OCI-M2 (cell line): ENCODE results near the gene USP22.
"Not testable (repeated sequence)": the region's sequence is repeated elsewhere in the genome, so short reads cannot be mapped to it uniquely, and the experiment has no call there.

Source experiments
- DNase-seq: peaks from one replicate; lab custom pipeline; 2025; ENCODE audit not compliant: unreplicated experiment; lab: John Stamatoyannopoulos, UW

USP22 gene

GRCh38 chr17:21042458-21043295 lies at the start of gene USP22:
TSS of gene USP22 (minus strand) at chr17:21043011. CDS start at chr17:21042835, 176 bp downstream.
- no peak for DNase-seq

DNA sequence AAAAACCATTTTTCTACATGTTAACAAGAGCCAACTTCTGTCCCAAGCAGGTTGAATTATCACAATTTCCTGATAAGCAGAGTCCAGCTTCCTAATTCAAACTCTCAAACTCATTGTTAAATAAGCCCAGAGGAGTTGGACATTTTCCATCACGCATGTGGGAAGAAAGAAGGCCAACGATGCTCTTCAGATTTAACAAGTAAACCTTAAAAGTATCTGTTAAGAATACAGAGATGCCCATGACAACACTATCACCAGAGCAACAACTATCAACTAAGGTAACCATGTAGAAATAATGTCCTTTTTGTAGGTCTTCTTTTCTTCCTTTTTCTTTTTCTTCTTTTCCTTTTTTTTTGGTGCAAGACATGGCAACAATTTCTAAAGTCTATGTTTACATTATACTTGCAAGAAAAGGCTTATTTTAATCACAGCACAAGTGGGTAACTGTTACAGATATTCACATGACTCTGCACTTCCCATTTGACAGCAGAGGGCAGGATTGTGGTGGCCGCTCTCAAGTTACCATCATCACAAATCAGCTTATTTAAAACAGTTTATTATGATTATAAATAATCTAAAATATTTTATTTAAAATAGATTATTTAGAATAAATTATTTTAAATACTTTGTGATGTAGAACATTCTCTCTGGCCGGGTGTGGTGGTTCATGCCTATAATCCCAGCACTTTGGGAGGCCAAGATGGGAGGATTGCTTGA lies 48.2 kb upstream of the USP22 start:
- DNase-seq = no peak

DNA sequence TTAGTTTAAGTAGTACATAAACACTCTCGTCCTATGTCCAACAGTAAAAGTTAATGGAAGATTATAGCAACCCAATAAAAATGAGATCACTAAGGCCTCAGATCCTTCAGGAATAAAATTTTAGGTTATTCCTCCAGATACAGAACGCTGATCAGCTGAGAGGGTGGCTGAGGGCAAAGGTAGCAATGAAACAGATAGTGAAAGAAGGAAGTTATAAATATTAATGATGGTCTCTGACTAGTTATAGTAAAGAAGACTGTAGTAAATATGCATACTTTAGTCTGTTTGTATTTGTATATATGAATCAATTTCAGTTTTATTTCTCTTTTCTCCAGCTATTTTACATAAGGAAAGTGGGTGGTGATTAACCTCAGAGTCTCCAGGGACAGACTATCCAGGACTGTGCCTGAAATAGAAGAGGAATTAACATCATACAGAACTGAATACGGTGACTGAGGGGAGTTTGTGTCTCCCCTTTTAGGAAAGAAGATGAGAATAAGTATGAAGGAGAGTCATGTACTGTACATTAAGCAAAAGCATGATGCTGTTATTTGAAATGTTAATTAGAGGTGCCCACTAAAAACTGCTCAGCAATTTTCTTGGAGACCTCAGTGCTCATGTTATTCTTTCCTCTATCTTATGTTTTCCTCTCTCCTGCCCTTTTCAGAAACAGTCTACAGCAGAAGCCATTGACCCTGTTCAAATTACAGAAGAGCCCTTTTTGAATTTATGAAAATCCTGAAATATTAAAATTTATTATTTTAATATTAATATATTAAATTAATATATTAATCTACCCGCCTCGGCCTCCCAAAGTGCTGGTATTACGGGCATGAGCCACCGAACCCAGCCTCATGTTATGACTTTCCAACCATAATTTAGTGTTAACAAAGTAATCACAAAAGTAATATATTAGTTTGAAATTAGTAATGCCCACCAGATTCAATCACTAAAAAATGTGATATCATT lies 47.4 kb upstream of the USP22 start:
- no peak for DNase-seq

GRCh38 chr17:21089145-21089544 lies 46.3 kb upstream of the USP22 start:
- no peak for DNase-seq

DNA sequence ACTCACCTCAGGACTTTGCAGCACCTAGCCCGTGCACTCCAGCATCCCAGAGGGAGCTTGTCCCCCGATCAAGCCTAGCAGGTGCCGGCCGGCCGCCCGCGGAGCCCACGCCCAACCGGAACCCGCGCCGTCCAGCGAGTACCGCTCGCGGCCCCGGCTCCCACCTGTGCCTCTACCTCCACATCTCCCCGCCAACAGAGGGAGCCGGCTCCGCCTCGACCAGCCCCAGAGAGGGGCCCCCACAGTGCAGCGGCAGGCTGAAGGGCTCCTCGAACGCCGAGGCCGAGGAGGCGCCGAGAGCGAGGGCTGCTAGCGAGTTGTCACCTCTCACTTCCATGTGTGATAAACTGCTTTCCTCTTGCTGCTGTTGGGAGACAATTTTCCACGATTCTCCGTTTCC lies 42.9 kb upstream of the USP22 start:
- DNase-seq = no peak

DNA sequence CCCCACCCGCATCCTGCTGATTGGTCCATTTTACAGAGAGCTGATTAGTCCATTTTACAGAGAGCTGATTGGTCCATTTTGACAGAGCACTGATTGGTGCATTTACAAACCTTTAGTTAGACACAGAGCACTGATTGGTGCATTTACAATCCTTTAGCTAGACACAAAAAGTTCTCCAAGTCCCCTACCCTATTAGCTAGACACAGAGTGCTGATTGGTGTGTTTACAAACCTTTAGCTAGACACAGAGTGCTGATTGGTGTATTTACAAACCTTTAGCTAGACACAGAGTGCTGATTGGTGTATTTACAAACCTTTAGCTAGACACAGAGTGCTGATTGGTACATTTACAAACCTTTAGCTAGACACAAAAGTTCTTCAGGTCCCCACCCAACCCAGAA lies 42.5 kb upstream of the USP22 start:
- not testable (repeated sequence) for DNase-seq

GRCh38 chr17:21082001-21082436 lies 39.2 kb upstream of the USP22 start:
- DNase-seq = no peak

DNA sequence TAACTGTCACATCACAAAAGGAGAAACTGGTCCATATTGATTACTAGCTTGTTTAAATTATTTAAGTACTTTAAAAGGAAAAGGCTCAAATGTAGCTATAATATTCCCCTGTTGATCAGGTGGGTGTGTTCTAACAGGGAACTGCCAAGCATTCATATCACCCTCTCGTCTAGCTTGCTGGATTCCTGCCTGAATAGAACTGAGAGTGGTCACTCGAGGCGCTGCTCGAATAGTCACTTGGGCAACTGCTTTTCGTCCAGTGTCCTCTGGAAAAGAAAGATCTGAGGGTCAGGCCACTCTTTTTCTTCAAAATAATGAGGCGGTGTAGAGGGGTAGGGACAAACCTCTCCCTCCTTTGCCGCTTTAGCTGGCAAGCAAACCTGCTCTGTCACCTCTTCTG lies 36.4 kb upstream of the USP22 start:
- DNase-seq = no peak

DNA sequence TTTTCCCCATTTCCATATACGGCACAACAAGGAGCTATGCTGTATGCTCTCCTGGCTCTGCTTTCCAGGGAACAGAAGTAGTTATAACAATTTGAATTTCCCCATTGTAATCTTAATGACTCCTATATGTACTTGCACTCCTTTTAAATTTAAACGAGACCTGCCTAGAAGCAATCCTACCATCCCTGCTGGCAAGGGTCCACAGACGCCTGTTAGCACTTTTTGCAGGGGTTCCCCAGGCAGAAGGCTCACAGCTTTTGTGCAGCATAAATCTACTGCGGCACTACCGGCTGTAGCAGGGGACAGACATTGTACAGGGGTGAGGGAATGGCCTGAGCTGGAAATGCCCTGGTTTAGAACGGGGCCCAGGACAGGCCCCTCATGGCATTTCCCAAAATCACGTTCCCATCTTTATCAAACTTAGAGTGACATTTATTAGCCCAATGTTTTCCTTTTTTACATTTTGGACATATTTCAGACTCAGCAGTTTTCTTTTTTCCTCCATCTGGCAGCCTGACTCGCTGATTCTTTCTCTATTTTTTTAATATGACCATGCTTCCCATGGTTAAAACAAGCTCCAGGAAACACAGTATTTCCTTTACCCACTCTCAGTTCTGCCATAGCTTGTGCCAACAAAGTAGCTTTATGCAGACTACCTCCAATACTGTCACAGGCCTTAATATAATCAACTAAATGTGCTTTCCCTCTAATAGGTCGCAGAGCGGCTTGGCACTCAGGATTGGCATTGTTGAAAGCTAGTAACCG lies 35.4 kb upstream of the USP22 start:
- DNase-seq = no peak

DNA sequence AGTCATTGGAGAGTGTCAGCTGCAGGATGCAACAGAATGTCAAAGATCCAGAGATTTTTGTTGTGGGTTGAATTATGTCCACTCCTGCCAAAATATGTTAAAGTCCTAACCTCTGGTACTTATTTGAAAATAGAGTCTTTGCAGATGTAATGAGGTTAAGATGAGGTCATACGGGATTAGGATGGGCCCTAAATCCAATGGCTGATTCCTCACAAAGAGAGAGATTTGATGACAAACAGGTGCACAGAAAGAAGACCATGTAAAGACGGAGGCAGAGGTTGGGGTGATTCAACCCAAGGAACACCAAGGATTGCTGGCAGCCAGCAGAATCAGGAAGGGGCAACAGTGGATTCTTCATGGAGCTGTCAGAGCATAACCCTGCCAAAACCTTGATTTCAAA lies 34.5 kb upstream of the USP22 start:
- no peak for DNase-seq

DNA sequence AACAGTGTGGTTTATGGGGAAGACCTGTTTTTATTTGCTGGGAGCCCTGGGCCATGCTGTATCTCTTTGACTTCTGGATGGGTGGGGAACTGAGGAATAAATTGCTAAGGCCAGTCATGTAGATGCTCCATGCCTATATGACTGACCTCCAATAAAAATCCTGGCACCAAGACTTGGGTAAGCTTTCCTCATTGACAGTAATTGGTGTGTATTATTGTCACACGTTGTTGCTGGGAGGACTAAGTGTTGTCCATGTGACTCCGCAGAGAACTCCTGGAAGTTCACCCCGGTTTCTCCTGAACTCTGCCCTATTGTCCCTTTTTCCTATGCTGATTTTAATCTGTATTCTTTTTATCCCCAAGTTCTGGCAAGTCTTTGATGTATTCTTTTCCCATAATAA lies 33.4 kb upstream of the USP22 start:
- no peak for DNase-seq

DNA sequence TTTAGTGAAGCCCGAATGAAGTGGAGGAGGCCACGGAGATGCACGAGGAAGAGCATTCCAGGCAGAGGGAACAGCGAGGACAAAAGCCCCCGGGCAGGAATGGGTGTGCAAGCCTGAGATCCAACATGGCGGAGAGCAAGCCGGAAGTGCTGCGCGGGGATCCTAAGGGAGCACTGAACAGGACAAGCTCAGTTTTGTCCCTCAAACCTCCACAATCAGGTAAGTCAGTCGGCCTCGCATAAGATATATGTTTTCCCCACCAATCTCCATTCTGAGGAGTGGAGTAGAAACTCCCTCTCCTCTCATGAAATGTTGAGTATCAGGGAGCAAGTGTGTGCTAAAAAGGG lies 32.9 kb upstream of the USP22 start:
- no peak for DNase-seq

GRCh38 chr17:21072745-21073197 lies 30.0 kb upstream of the USP22 start:
- no peak for DNase-seq

- no peak for DNase-seq
Measured at GRCh38 chr17:21066394-21066793, 23.6 kb upstream of the USP22 start.

- no peak for DNase-seq
Measured at GRCh38 chr17:21061971-21062526, 19.2 kb upstream of the USP22 start.

DNA sequence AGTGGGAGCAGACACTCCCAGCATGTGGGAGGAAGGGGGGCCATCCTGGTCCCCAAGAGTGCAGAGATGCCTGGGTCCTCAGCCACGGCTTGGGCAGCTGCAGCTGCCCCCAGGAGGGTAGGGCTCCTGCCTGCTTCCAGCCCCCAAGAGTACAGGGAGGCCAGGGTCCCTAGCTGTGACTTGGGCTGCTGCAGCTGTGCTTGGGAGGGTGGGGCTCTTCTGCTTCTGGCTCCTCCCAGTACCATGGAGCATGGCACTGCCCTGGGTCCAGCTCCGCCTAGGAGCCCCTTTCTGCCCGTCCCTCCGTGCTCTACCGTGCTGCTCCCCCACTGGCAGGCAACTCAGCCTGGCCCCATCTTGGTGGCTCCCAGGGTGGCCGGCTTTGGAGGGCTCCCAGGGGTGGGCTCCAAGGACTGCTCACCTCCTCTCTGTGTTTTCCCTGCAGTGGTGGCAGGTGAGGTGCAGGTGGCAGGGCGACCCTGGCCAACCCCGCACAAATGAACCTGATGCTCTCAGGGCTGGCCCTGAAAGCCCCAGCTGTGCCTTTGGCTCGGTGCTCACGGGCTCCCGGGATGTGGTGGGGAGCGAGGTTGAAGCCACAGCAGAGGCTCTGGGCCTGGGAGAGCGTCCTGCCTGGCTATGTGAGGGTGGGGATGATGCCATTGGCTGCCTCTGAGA lies 18.5 kb upstream of the USP22 start:
- no peak for DNase-seq

DNA sequence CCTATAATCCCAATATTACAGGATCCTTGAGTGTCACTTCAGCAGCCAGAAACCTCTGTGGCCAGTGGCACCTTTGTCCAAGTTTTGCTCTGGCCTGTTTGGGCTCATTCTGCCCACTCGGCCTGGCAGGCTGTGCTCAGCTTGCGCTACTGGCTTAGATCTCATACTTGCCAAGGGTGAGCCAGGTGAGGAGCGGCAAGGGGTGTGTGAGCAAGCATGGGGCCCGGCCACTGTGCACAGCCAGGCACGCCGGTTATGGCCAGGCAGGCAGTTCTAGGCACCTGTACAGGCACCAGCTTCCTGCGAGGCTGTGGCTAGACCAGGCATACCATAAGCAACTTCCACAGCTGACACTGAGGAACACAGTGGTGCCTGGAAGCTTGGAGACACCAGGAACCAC lies 16.9 kb upstream of the USP22 start:
- no peak for DNase-seq

DNA sequence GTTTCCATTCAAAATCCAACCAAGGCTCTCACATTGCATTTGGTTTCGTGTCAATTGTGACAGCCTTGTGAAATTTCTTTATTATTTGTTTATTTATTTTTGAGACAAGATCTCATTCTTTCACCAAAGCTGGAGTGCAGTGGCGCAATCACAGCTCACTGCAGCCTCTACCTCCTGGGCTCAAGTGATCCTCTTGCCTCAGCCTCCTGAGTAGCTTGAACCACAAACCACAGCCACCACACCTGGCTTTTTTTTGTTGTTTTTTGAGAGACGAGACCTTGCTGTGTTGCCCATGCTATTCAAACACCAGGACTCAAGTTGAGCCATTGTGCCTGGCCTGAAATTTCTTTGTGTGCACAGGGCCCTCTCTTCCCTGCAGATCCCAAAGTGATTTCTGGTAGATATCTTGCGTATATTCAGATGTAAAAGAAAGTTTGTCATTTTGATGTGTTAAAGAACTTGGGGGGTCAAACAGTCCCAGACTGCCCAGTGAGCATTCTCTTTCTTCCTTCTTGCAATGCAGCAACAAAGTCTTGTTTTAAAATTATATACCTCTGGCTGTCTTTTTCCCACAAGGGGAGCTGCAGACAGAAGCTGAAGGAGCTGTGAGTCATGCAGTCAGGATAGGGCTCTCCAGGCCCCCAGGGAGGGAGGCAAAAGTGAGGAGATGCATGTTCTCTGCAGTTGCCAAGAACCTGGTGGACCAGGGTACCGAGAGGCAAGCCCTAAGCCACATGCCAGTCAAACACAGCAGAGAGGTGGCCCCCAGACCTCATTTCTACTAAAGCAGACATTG lies 15.5 kb upstream of the USP22 start:
- DNase-seq = no peak

GRCh38 chr17:21053056-21053455 lies 10.2 kb upstream of the USP22 start:
- DNase-seq = not testable (repeated sequence)
